IMR-90 (cell line): ENCODE results near the gene CA7. TPM values are rescaled to one million over a fixed set of nuclear protein-coding genes. Genes with fewer than 3 reads are reported as not detected.
A peak's percentile ranks its signal among the peaks of the same experiment; 100 is the strongest.

Source experiments
- ATAC-seq: fragments of 200-7000 bp; cut with Tn5 transposase; 2 replicates; pipeline ENCODE4 v1.9.1; 2020; ENCODE audit warnings: low read depth, mild to moderate bottlenecking, moderate library complexity
- BruUV-seq: library from RNA; stranded (reverse); fragments of 400-500 nt; replicated peaks from 2 replicates; lab custom pipeline; 2021; lab: Mats Ljungman, UMichigan
- CTCF ChIA-PET: fragments of 300-600 bp; formaldehyde crosslinking; extraction: SDS; loops from one replicate; lab custom pipeline; 2021; ENCODE audit warnings: antibody characterized with exemption; lab: Yijun Ruan, JAX
- POLR2A ChIA-PET: fragments of 300-600 bp; sonication (Branson Sonifier 250); formaldehyde crosslinking; loops from one replicate; lab custom pipeline; 2022; ENCODE audit warnings: antibody characterized with exemption; ENCODE audit not compliant: unreplicated experiment; lab: Charles Lee
- DNase-seq: peaks from one replicate; pipeline ENCODE4 v3.0.0; 2013
- H2AFZ ChIP-seq: replicated peaks from 2 replicates; pipeline ENCODE3; 2013; ENCODE audit warnings: low read length, mild to moderate bottlenecking; ENCODE audit not compliant: poor library complexity
- H2AK5ac ChIP-seq: 2 replicates; pipeline ENCODE4 v1.6.1; 2013; ENCODE audit warnings: low read depth, low read length, inconsistent platforms
- H2AK9ac ChIP-seq: replicated peaks from 2 replicates; pipeline ENCODE3; 2013; ENCODE audit warnings: mild to moderate bottlenecking, low read depth, low read length, moderate library complexity; ENCODE audit not compliant: poor library complexity
- H2BK120ac ChIP-seq: 2 replicates; pipeline ENCODE4 v1.6.1; 2013; ENCODE audit warnings: low read depth, low read length, inconsistent platforms
- H2BK15ac ChIP-seq: 3 replicates; pipeline ENCODE4 v1.6.1; 2013; ENCODE audit warnings: low read depth, low read length, inconsistent platforms
- H2BK20ac ChIP-seq: 2 replicates; pipeline ENCODE4 v1.6.1; 2013; ENCODE audit warnings: low read depth, mild to moderate bottlenecking, inconsistent platforms, low read length, moderate library complexity
- H2BK5ac ChIP-seq: 2 replicates; pipeline ENCODE4 v1.6.1; 2013; ENCODE audit warnings: mild to moderate bottlenecking, low read depth, low read length, inconsistent platforms; ENCODE audit not compliant: poor library complexity, severe bottlenecking
- H3K14ac ChIP-seq: replicated peaks from 2 replicates; pipeline ENCODE4 v1.6.1; 2013; ENCODE audit warnings: low read depth, low read length, inconsistent platforms
- H3K18ac ChIP-seq: 2 replicates; pipeline ENCODE4 v1.6.1; 2013; ENCODE audit warnings: low read depth, low read length, control low read depth
- H3K23ac ChIP-seq: 2 replicates; pipeline ENCODE4 v1.6.1; 2013; ENCODE audit warnings: low read depth, low read length, inconsistent platforms
- H3K27ac ChIP-seq: 2 replicates; pipeline ENCODE4 v1.5.1; 2013; ENCODE audit warnings: mild to moderate bottlenecking, control low read depth, low read length; ENCODE audit not compliant: insufficient read depth
- H3K27me3 ChIP-seq: 2 replicates; pipeline ENCODE4 v1.6.1; 2013; ENCODE audit warnings: low read length; ENCODE audit not compliant: control insufficient read depth, insufficient read depth
- H3K36me3 ChIP-seq: 2 replicates; pipeline ENCODE4 v1.6.1; 2013; ENCODE audit warnings: low read length, mixed read lengths; ENCODE audit not compliant: control insufficient read depth, insufficient read depth
- H3K4ac ChIP-seq: 2 replicates; pipeline ENCODE4 v1.6.1; 2013; ENCODE audit warnings: low read depth, low read length, inconsistent platforms
- H3K4me1 ChIP-seq: 2 replicates; pipeline ENCODE4 v1.6.1; 2013; ENCODE audit warnings: low read length, mixed read lengths; ENCODE audit not compliant: control insufficient read depth, insufficient read depth
- H3K4me2 ChIP-seq: 2 replicates; pipeline ENCODE4 v1.6.1; 2013; ENCODE audit warnings: low read depth, mild to moderate bottlenecking, control low read depth, low read length, moderate library complexity
- H3K4me3 ChIP-seq: 2 replicates; pipeline ENCODE4 v1.5.1; 2013; ENCODE audit warnings: low read depth, mild to moderate bottlenecking, control low read depth, low read length, moderate library complexity; ENCODE audit not compliant: insufficient read depth
- H3K56ac ChIP-seq: 2 replicates; pipeline ENCODE4 v1.6.1; 2013; ENCODE audit warnings: low read length, inconsistent platforms; ENCODE audit not compliant: insufficient read depth; ENCODE audit errors: extremely low read depth
- H3K79me1 ChIP-seq, 2 experiments: 2 replicates each; pipeline ENCODE4 v1.6.1; 2013; ENCODE audit warnings: low read length in 2 of 2, inconsistent platforms in 1 of 2, low read depth in 1 of 2
- H3K9ac ChIP-seq: 2 replicates; pipeline ENCODE4 v1.6.1; 2013; ENCODE audit warnings: low read depth, low read length, control low read depth
- H3K9me1 ChIP-seq: 2 replicates; pipeline ENCODE4 v1.6.1; 2013; ENCODE audit warnings: low read length, inconsistent platforms; ENCODE audit not compliant: insufficient read depth
- H3K9me3 ChIP-seq: 2 replicates; pipeline ENCODE4 v1.6.1; 2013; ENCODE audit warnings: low read length; ENCODE audit not compliant: control insufficient read depth, insufficient read depth
- H4K20me1 ChIP-seq: 2 replicates; pipeline ENCODE4 v1.6.1; 2013; ENCODE audit warnings: low read length, inconsistent platforms; ENCODE audit not compliant: insufficient read depth
- H4K5ac ChIP-seq: 2 replicates; pipeline ENCODE4 v1.6.1; 2013; ENCODE audit warnings: mild to moderate bottlenecking, low read depth, low read length, control low read depth
- H4K8ac ChIP-seq, 2 experiments: 2 replicates each; pipeline ENCODE4 v1.6.1; 2013; ENCODE audit warnings: low read depth in 2 of 2, low read length in 2 of 2, control low read depth in 1 of 2, inconsistent platforms in 1 of 2
- H4K91ac ChIP-seq: 2 replicates; pipeline ENCODE4 v1.6.1; 2013; ENCODE audit warnings: low read depth, low read length, inconsistent platforms; ENCODE audit not compliant: insufficient read depth
- BHLHE40 ChIP-seq: fragments of 150-350 bp; IDR thresholded peaks from 2 replicates; pipeline ENCODE4 v1.6.1; 2016; ENCODE audit warnings: mild to moderate bottlenecking, low read depth, low read length
- CEBPB ChIP-seq: IDR thresholded peaks from 2 replicates; pipeline ENCODE4 v1.6.1; 2012; ENCODE audit warnings: low read depth, low read length, improper control_type of control experiment
- CHD1 ChIP-seq: IDR thresholded peaks from 2 replicates; pipeline ENCODE4 v1.6.1; 2012; ENCODE audit warnings: low read depth, low read length, improper control_type of control experiment
- FOS ChIP-seq: fragments of 150-350 bp; IDR thresholded peaks from 2 replicates; pipeline ENCODE4 v1.6.1; 2016; ENCODE audit warnings: low read depth, low read length
- MAFK ChIP-seq: IDR thresholded peaks from 2 replicates; pipeline ENCODE4 v1.6.1; 2012; ENCODE audit warnings: low read depth, low read length, improper control_type of control experiment
- MAZ ChIP-seq: IDR thresholded peaks from 2 replicates; pipeline ENCODE4 v1.6.1; 2012; ENCODE audit warnings: low read depth, mild to moderate bottlenecking, low read length, improper control_type of control experiment, moderate library complexity, borderline replicate concordance
- MXI1 ChIP-seq: IDR thresholded peaks from 2 replicates; pipeline ENCODE4 v1.6.1; 2012; ENCODE audit warnings: low read depth, mild to moderate bottlenecking, low read length, moderate library complexity, borderline replicate concordance
- NFE2L2 ChIP-seq: fragments of 150-350 bp; IDR thresholded peaks from 2 replicates; pipeline ENCODE4 v1.6.1; 2016; ENCODE audit warnings: low read depth, mild to moderate bottlenecking, low read length
- POLR2A ChIP-seq: IDR thresholded peaks from 2 replicates; pipeline ENCODE4 v1.6.1; 2012; ENCODE audit warnings: mild to moderate bottlenecking, low read depth, low read length
- RAD21 ChIP-seq: IDR thresholded peaks from 2 replicates; pipeline ENCODE4 v1.6.1; 2012; ENCODE audit warnings: low read length, improper control_type of control experiment
- RCOR1 ChIP-seq: IDR thresholded peaks from 2 replicates; pipeline ENCODE4 v1.6.1; 2012; ENCODE audit warnings: mild to moderate bottlenecking, low read length, improper control_type of control experiment; ENCODE audit not compliant: insufficient replicate concordance
- RFX5 ChIP-seq: IDR thresholded peaks from 2 replicates; pipeline ENCODE4 v1.8.0; 2012; ENCODE audit warnings: low read depth, mild to moderate bottlenecking, low read length, moderate library complexity
- SMC3 ChIP-seq: fragments of 150-350 bp; IDR thresholded peaks from 2 replicates; pipeline ENCODE4 v1.6.1; 2016; ENCODE audit warnings: low read depth, mild to moderate bottlenecking, antibody characterized with exemption, low read length, moderate library complexity
- WGBS, 2 experiments: methylation state at CpG; one replicate each; pipeline versions ENCODE4 v1.1.5 to v1.1.7; 2013; ENCODE audit warnings: missing lambda C conversion rate in 2 of 2; ENCODE audit not compliant: insufficient read length in 1 of 2; ENCODE audit errors: extremely low coverage in 2 of 2; 5-methylcytosine and 5-hydroxymethylcytosine counted together
- dilution Hi-C: fragments of 300-500 bp; cut with HindIII; formaldehyde crosslinking; loops from one replicate; pipeline ENCODE4 v1.14.3; 2018; ENCODE audit warnings: low sequenced_read_pairs; ENCODE audit not compliant: unreplicated experiment
- in situ Hi-C: fragments of 300-500 bp; cut with MboI; formaldehyde crosslinking; loops from 3 replicates; pipeline ENCODE4 v1.14.3; 2019; ENCODE audit warnings: low sequenced_read_pairs, inconsistent platforms, mixed read lengths
- intact Hi-C: fragments of 100-400 bp; cut with micrococcal nuclease; formaldehyde crosslinking; loops from 2 replicates; pipeline ENCODE4 v1.10.0; 2022
- polyA plus RNA-seq, 3 experiments: library from polyadenylated mRNA; depleted of rRNA; stranded (reverse); fragments of >200 nt; gene quantifications; 2 replicates each; pipeline ENCODE4 v1.2.3, GENCODE V29; 2012; ENCODE audit warnings: low replicate concordance in 1 of 3
- total RNA-seq: library from RNA; depleted of rRNA; stranded (reverse); fragments of >200 nt; gene quantifications from 2 replicates; pipeline ENCODE4 v1.2.3, GENCODE V29; 2012
- TF ChIP-seq, protein P1 (sequence below): conservative IDR thresholded peaks from 2 replicates; pipeline ENCODE4 v1.5.1; 2012; ENCODE audit warnings: mild to moderate bottlenecking, low read depth, low read length, improper control_type of control experiment
- TF ChIP-seq, protein P2 (sequence below): fragments of 150-350 bp; IDR thresholded peaks from 2 replicates; pipeline ENCODE4 v1.6.1; 2016; ENCODE audit warnings: low read depth, mild to moderate bottlenecking, low read length, moderate library complexity, borderline replicate concordance
- TF ChIP-seq, protein P3 (sequence below): fragments of 150-350 bp; IDR thresholded peaks from 2 replicates; pipeline ENCODE4 v1.6.1; 2017; ENCODE audit warnings: mild to moderate bottlenecking, antibody characterized with exemption, low read length, low read depth

The CA7 gene
- total and polyA plus RNA-seq, 2 of the 4 experiments (the other 2 are of a cell fraction), result not detected

DNA sequence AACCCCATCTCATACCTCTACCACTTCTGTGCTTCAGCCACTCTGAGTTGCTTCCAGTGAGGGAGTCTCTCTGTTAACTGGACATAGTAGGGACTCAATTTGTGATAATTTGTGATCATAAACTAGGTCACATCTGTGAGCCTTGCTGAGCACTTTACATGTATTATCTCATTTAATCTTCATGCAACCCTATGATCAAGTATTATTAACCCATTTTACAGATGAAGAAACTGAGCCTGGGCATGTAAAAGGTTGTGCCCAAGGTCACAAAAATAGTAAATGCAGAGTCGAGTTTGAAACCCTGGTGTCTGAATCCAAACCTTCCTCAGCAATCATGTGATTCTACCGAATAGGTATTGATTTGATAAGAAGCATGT, 54.7 kb downstream of the CA7 start:
- Histone ChIP-seq H2BK5ac (peak overlapping the region; percentile 27), H2BK15ac (peak overlapping the region; percentile 55; the same call in 1 of the 3 replicates)
- in situ Hi-C loops, result loop anchor here (5.0 kb wide), 1 partner anchor 33 kb away; the partner anchor contains the start of gene CIAO2B

More for the DNA sequence above, 54.7 kb downstream of the CA7 start:
- ATAC-seq (no peak), DNase-seq (no peak)
- H3K4ac ChIP-seq, result peak overlapping the region; percentile 90
- BruUV-seq, result no TSS peak
- no peak overlapping the region for H3K56ac ChIP-seq
- H2BK120ac ChIP-seq, result peak overlapping the region; percentile 92
- peak overlapping the region; percentile 48; the same call in 1 of the 2 replicates for H3K23ac ChIP-seq
- H3K4me3 ChIP-seq, result no peak overlapping the region
- ChIA-PET POLR2A (no interaction called here), CTCF (no interaction called here)
- no peak overlapping the region for H2AK9ac ChIP-seq
- no peaks in the 10 kb centered on the region; the same call in 1 of the 2 replicates for H3K36me3 ChIP-seq
- WGBS, 2 experiments, result no CpG with 5 or more reads among the region's 2 CpGs
- no peak overlapping the region for H3K4me2 ChIP-seq
- H2BK20ac ChIP-seq, result peak overlapping the region; percentile 66; the same call in 1 of the 2 replicates
- peak overlapping the region; percentile 37 for H4K5ac ChIP-seq
- intact Hi-C loops (loop anchor here (10.0 kb wide), 1 partner anchor 256 kb away; the partner anchor contains the start of genes B3GNT9, FBXL8 and TRADD), dilution Hi-C loops (no loop called here)
- TF ChIP-seq MAFK (no peak), CEBPB (no peak), CHD1 (no peak), POLR2A (no peak), FOS (no peak), RFX5 (no peak), MXI1 (no peak), SMC3 (no peak), MAZ (no peak), NFE2L2 (no peak), BHLHE40 (no peak), RCOR1 (no peak), RAD21 (no peak)
- TF ChIP-seq, protein P1, sequence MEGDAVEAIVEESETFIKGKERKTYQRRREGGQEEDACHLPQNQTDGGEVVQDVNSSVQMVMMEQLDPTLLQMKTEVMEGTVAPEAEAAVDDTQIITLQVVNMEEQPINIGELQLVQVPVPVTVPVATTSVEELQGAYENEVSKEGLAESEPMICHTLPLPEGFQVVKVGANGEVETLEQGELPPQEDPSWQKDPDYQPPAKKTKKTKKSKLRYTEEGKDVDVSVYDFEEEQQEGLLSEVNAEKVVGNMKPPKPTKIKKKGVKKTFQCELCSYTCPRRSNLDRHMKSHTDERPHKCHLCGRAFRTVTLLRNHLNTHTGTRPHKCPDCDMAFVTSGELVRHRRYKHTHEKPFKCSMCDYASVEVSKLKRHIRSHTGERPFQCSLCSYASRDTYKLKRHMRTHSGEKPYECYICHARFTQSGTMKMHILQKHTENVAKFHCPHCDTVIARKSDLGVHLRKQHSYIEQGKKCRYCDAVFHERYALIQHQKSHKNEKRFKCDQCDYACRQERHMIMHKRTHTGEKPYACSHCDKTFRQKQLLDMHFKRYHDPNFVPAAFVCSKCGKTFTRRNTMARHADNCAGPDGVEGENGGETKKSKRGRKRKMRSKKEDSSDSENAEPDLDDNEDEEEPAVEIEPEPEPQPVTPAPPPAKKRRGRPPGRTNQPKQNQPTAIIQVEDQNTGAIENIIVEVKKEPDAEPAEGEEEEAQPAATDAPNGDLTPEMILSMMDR, result no peak
- TF ChIP-seq, protein P2, sequence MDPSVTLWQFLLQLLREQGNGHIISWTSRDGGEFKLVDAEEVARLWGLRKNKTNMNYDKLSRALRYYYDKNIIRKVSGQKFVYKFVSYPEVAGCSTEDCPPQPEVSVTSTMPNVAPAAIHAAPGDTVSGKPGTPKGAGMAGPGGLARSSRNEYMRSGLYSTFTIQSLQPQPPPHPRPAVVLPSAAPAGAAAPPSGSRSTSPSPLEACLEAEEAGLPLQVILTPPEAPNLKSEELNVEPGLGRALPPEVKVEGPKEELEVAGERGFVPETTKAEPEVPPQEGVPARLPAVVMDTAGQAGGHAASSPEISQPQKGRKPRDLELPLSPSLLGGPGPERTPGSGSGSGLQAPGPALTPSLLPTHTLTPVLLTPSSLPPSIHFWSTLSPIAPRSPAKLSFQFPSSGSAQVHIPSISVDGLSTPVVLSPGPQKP, result no peak
- TF ChIP-seq, protein P3, sequence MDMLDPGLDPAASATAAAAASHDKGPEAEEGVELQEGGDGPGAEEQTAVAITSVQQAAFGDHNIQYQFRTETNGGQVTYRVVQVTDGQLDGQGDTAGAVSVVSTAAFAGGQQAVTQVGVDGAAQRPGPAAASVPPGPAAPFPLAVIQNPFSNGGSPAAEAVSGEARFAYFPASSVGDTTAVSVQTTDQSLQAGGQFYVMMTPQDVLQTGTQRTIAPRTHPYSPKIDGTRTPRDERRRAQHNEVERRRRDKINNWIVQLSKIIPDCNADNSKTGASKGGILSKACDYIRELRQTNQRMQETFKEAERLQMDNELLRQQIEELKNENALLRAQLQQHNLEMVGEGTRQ, result no peak
- peak overlapping the region; percentile 40; the same call in 1 of the 2 replicates for H3K14ac ChIP-seq
- H4K91ac ChIP-seq, result peak overlapping the region; percentile 92
- H4K8ac ChIP-seq, result peak overlapping the region in 1 of 2 experiments; percentile 78; a peak in 2 of 4 replicates
- no peak overlapping the region for H2AFZ ChIP-seq
- peaks cover 30% of the 10 kb centered on the region for H3K4me1 ChIP-seq
- H3K9me1 ChIP-seq, result peaks cover 30% of the 10 kb centered on the region
- H3K79me1 ChIP-seq, result no peaks in the 10 kb centered on the region; a peak in 2 of 4 replicates
- peak overlapping the region; percentile 95 for H2AK5ac ChIP-seq
- no peak overlapping the region; the same call in 1 of the 2 replicates for H3K9ac ChIP-seq
- H4K20me1 ChIP-seq, result no peaks in the 10 kb centered on the region
- H3K18ac ChIP-seq, result peak overlapping the region; percentile 42; the same call in 1 of the 2 replicates
- H3K9me3 ChIP-seq, result no peaks in the 10 kb centered on the region
- no peaks in the 10 kb centered on the region for H3K27me3 ChIP-seq
- H3K27ac ChIP-seq, result peak overlapping the region; percentile 84; the same call in 1 of the 2 replicates
